Mesenchymal stem cell (in vitro differentiated cells and primary cell): ENCODE results near the gene PDE4B.

Experiments used
- DNase-seq: peaks from one replicate; pipeline ENCODE4 v3.0.0-alpha.2; 2013
- H2AFZ ChIP-seq: one replicate; pipeline ENCODE4 v1.6.1; 2013; ENCODE audit warnings: low read depth, mild to moderate bottlenecking, control low read depth, inconsistent platforms, low read length, moderate library complexity
- H2AK5ac ChIP-seq: 2 replicates; pipeline ENCODE4 v1.6.1; 2013; ENCODE audit warnings: low read length, moderate library complexity, mild to moderate bottlenecking, inconsistent platforms; ENCODE audit not compliant: severe bottlenecking
- H2BK120ac ChIP-seq: one replicate; pipeline ENCODE4 v1.6.1; 2013; ENCODE audit warnings: low read depth, mild to moderate bottlenecking, inconsistent platforms, low read length, moderate library complexity
- H2BK12ac ChIP-seq, 2 experiments: one replicate each; pipeline ENCODE4 v1.6.1; 2013; ENCODE audit warnings: inconsistent platforms in 2 of 2, low read length in 2 of 2, mild to moderate bottlenecking in 2 of 2, moderate library complexity in 2 of 2, control low read depth in 1 of 2
- H2BK15ac ChIP-seq: one replicate; pipeline ENCODE4 v1.6.1; 2013; ENCODE audit warnings: mild to moderate bottlenecking, low read depth, inconsistent platforms; ENCODE audit not compliant: poor library complexity, severe bottlenecking
- H2BK5ac ChIP-seq: 2 replicates; pipeline ENCODE4 v1.6.1; 2013; ENCODE audit warnings: low read depth, mild to moderate bottlenecking, low read length, control low read depth, inconsistent platforms; ENCODE audit not compliant: poor library complexity, severe bottlenecking
- H3K14ac ChIP-seq, 2 experiments: one replicate each; pipeline ENCODE4 v1.6.1; 2013; ENCODE audit warnings: inconsistent platforms in 2 of 2, low read length in 2 of 2, control low read depth in 1 of 2, mild to moderate bottlenecking in 1 of 2, moderate library complexity in 1 of 2
- H3K18ac ChIP-seq, 2 experiments: one replicate each; pipeline ENCODE4 v1.6.1; 2013; ENCODE audit warnings: inconsistent platforms in 2 of 2, low read length in 2 of 2, control low read depth in 1 of 2, low read depth in 1 of 2, mild to moderate bottlenecking in 1 of 2
- H3K23ac ChIP-seq, 2 experiments: one replicate each; pipeline ENCODE4 v1.6.1; 2013; ENCODE audit warnings: inconsistent platforms in 2 of 2, low read length in 2 of 2, mild to moderate bottlenecking in 2 of 2, moderate library complexity in 2 of 2, control low read depth in 1 of 2
- H3K27ac ChIP-seq: 2 replicates; pipeline ENCODE4 v1.5.1; 2013; ENCODE audit warnings: mild to moderate bottlenecking, moderate library complexity, low read length, control low read depth, inconsistent platforms; ENCODE audit not compliant: poor library complexity, severe bottlenecking
- H3K27me3 ChIP-seq, 2 experiments: 2 replicates each; pipeline versions ENCODE4 v1.6.1 to v1.7.0; 2013; ENCODE audit warnings: low read length in 2 of 2, mild to moderate bottlenecking in 2 of 2, moderate library complexity in 2 of 2, control low read depth in 1 of 2, inconsistent platforms in 1 of 2; ENCODE audit not compliant: control insufficient read depth in 1 of 2, insufficient read depth in 1 of 2
- H3K36me3 ChIP-seq, 2 experiments: 2 replicates each; pipeline versions ENCODE4 v1.6.1 to v1.7.0; 2013; ENCODE audit warnings: low read length in 2 of 2, control low read depth in 1 of 2, inconsistent platforms in 1 of 2, low read depth in 1 of 2, mild to moderate bottlenecking in 1 of 2; ENCODE audit not compliant: insufficient read depth in 2 of 2, control insufficient read depth in 1 of 2
- H3K4ac ChIP-seq, 2 experiments: one replicate each; pipeline ENCODE4 v1.6.1; 2013; ENCODE audit warnings: inconsistent platforms in 2 of 2, low read length in 2 of 2, mild to moderate bottlenecking in 2 of 2, moderate library complexity in 2 of 2, control low read depth in 1 of 2, low read depth in 1 of 2
- H3K4me1 ChIP-seq: 2 replicates; pipeline ENCODE4 v1.6.1; 2013; ENCODE audit warnings: low read depth, low read length, control low read depth; ENCODE audit not compliant: control insufficient read depth, insufficient read depth
- H3K4me2 ChIP-seq: 2 replicates; pipeline ENCODE4 v1.6.1; 2013; ENCODE audit warnings: low read length, mild to moderate bottlenecking, inconsistent platforms; ENCODE audit not compliant: poor library complexity, severe bottlenecking
- H3K4me3 ChIP-seq, 2 experiments: 2 replicates each; pipeline versions ENCODE4 v1.5.1 to v1.7.0; 2013; ENCODE audit warnings: low read length in 2 of 2, mild to moderate bottlenecking in 2 of 2, control low read depth in 1 of 2, low read depth in 1 of 2; ENCODE audit not compliant: insufficient read depth in 1 of 2
- H3K79me1 ChIP-seq: replicated peaks from 2 replicates; pipeline ENCODE4 v1.6.1; 2013; ENCODE audit warnings: mild to moderate bottlenecking, control low read depth, low read length, inconsistent platforms; ENCODE audit not compliant: poor library complexity, severe bottlenecking
- H3K9ac ChIP-seq: 2 replicates; pipeline ENCODE4 v1.7.0; 2013; ENCODE audit warnings: mild to moderate bottlenecking, low read length, moderate library complexity
- H3K9me3 ChIP-seq: 2 replicates; pipeline ENCODE4 v1.7.0; 2013; ENCODE audit warnings: mild to moderate bottlenecking, low read length; ENCODE audit not compliant: control insufficient read depth
- H4K8ac ChIP-seq: one replicate; pipeline ENCODE4 v1.6.1; 2013; ENCODE audit warnings: inconsistent platforms, mild to moderate bottlenecking, low read length, moderate library complexity
- H4K91ac ChIP-seq: one replicate; pipeline ENCODE4 v1.6.1; 2013; ENCODE audit warnings: mild to moderate bottlenecking, low read length, inconsistent platforms
- WGBS: methylation state at CpG from one replicate; pipeline ENCODE4 v1.1.7; 2013; ENCODE audit warnings: mixed read lengths; 5-methylcytosine and 5-hydroxymethylcytosine counted together

PDE4B gene

DNA sequence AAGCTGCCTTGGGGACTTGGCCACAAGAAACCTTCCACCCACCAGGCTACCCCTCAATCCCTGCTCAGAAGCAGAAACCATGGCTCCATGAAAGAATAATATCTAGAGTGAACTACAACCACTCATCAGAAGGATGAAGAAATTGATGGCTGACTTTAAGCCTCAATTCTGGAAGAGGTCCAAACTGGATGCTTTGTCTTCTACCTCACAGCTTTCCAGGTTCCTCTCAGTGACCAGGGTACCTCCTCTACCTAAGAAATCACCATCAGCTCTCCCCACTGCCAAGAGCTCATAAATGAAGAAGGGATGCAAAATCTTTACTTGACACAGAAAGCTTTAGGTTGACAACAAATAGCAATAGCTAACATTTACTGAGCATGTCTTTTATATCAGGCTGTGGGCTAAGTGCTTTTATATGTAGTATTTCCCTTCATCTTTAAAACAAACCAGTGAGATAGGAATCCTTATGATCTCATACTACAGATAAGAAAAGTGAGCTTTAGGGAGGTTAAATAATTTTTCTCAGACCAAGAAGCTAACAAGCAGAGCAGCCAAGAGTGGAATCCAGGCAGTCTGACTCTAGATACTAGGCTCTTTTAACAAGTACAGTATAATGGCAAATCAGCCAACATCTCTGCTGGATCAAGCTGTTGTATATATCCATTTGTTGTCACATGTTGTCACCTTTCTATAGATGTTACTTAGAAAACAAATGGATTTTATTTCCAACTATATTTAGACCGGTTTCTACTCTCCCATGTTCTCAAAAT lies 498.3 kb downstream of the PDE4B start:
- H3K4ac ChIP-seq = no peak overlapping the region
- no peak overlapping the region for H3K27ac ChIP-seq
- no peaks in the 10 kb centered on the region for H3K36me3 ChIP-seq
- H3K79me1 ChIP-seq = no peaks in the 10 kb centered on the region
- no peak overlapping the region for H2BK12ac ChIP-seq
- H3K9ac ChIP-seq = no peak overlapping the region
- H3K14ac ChIP-seq = no peak overlapping the region
- H3K27me3 ChIP-seq = no peaks in the 10 kb centered on the region
- H4K91ac ChIP-seq = no peak overlapping the region
- H3K4me2 ChIP-seq = no peak overlapping the region
- WGBS = no CpG with 5 or more reads among the region's 1 CpG
- no peaks in the 10 kb centered on the region for H3K4me1 ChIP-seq
- H2BK5ac ChIP-seq = no peak overlapping the region
- no peaks in the 10 kb centered on the region for H3K9me3 ChIP-seq
- H4K8ac ChIP-seq = no peak overlapping the region
- H2AK5ac ChIP-seq = no peak overlapping the region
- no peak overlapping the region for H2AFZ ChIP-seq
- H3K18ac ChIP-seq = no peak overlapping the region
- DNase-seq = no peak
- no peak overlapping the region for H2BK15ac ChIP-seq
- H2BK120ac ChIP-seq = no peak overlapping the region
- no peak overlapping the region for H3K23ac ChIP-seq
- no peak overlapping the region for H3K4me3 ChIP-seq

DNA sequence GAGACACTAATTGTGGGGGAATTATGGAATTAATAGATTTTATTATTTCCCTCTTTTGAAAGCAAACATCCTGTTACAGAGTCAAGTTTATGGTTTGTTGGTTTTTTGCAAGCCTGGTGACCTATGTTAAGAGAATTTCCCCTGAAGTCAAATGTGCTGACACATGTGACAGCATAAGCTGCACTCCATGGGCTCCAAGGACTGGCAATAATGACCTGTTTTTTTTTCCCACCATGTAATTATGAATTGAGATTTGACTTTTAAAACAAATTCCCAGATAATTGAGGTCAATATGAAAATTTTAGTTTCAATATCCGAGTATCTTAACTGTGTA lies 498.8 kb downstream of the PDE4B start:
- WGBS = 100% methylated on average over 1 of the region's 1 CpG
- no peak overlapping the region for H3K4me2 ChIP-seq
- no peak overlapping the region for H2AFZ ChIP-seq
- no peak overlapping the region for H3K18ac ChIP-seq
- DNase-seq = no peak
- H3K4me1 ChIP-seq = no peaks in the 10 kb centered on the region
- H3K23ac ChIP-seq = no peak overlapping the region
- no peak overlapping the region for H2BK120ac ChIP-seq
- H2BK15ac ChIP-seq = no peak overlapping the region
- H3K14ac ChIP-seq = no peak overlapping the region
- H4K91ac ChIP-seq = no peak overlapping the region
- H2BK12ac ChIP-seq = no peak overlapping the region
- H3K27ac ChIP-seq = no peak overlapping the region
- H3K4me3 ChIP-seq = no peak overlapping the region
- H3K36me3 ChIP-seq = no peaks in the 10 kb centered on the region
- H3K9me3 ChIP-seq = no peaks in the 10 kb centered on the region
- no peak overlapping the region for H2AK5ac ChIP-seq
- no peak overlapping the region for H3K4ac ChIP-seq
- H4K8ac ChIP-seq = no peak overlapping the region
- H3K27me3 ChIP-seq = no peaks in the 10 kb centered on the region
- no peak overlapping the region for H2BK5ac ChIP-seq
- H3K79me1 ChIP-seq = no peaks in the 10 kb centered on the region
- no peak overlapping the region for H3K9ac ChIP-seq

- Histone ChIP-seq H2AFZ (no peak overlapping the region), H4K8ac (no peak overlapping the region), H3K4me3 (no peak overlapping the region), H2BK15ac (no peak overlapping the region), H3K14ac (no peak overlapping the region), H3K9me3 (no peaks in the 10 kb centered on the region), H2AK5ac (no peak overlapping the region), H3K27me3 (no peaks in the 10 kb centered on the region), H3K23ac (no peak overlapping the region), H2BK12ac (no peak overlapping the region), H3K9ac (no peak overlapping the region), H3K27ac (no peak overlapping the region), H3K4me2 (no peak overlapping the region), H2BK120ac (no peak overlapping the region), H2BK5ac (no peak overlapping the region), H4K91ac (no peak overlapping the region), H3K18ac (no peak overlapping the region), H3K36me3 (no peaks in the 10 kb centered on the region), H3K4me1 (no peaks in the 10 kb centered on the region), H3K79me1 (no peaks in the 10 kb centered on the region), H3K4ac (no peak overlapping the region)
- no peak for DNase-seq
- WGBS = 90% methylated on average over 2 of the region's 2 CpGs
Observed at GRCh38 chr1:66292305-66292704, 499.6 kb downstream of the PDE4B start.

DNA sequence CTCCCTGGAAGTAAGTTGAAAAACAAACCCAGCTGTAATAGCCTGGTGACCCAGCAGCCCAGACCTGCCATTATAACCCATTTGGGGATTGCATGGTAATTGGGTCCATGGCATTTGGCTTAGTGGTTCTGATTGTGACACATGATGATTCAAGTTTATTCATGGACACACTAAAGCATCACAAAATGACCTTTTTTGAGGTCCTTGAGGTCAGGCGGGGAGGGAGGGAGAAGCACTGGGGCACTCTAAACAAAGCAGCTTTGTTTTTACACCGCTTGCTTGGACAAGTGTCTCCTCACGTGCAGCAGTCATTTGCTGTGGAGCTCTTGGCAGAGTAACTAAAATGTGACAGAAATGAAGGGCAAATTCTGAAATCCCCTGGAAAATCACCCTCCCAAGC lies 500.2 kb downstream of the PDE4B start:
- Histone ChIP-seq H2AFZ (no peak overlapping the region), H2AK5ac (no peak overlapping the region), H3K23ac (no peak overlapping the region), H2BK120ac (no peak overlapping the region), H3K18ac (no peak overlapping the region), H4K8ac (no peak overlapping the region), H3K79me1 (no peaks in the 10 kb centered on the region), H3K14ac (no peak overlapping the region), H3K27ac (no peak overlapping the region), H3K4me2 (no peak overlapping the region), H3K36me3 (no peaks in the 10 kb centered on the region), H2BK5ac (no peak overlapping the region), H3K27me3 (no peaks in the 10 kb centered on the region), H3K9ac (no peak overlapping the region), H3K9me3 (no peaks in the 10 kb centered on the region), H3K4me1 (no peaks in the 10 kb centered on the region), H2BK12ac (no peak overlapping the region), H3K4ac (no peak overlapping the region), H2BK15ac (no peak overlapping the region), H3K4me3 (no peak overlapping the region), H4K91ac (no peak overlapping the region)
- DNase-seq = no peak
- WGBS = 88% methylated on average over 3 of the region's 3 CpGs
